ENCODE data around the gene ZIC2. TPM values are rescaled to one million over a fixed set of nuclear protein-coding genes. Genes with fewer than 3 reads are reported as not detected.

Gene ZIC2
- total RNA-seq, 1 donor from 2014 or later: 129 TPM

DNA sequence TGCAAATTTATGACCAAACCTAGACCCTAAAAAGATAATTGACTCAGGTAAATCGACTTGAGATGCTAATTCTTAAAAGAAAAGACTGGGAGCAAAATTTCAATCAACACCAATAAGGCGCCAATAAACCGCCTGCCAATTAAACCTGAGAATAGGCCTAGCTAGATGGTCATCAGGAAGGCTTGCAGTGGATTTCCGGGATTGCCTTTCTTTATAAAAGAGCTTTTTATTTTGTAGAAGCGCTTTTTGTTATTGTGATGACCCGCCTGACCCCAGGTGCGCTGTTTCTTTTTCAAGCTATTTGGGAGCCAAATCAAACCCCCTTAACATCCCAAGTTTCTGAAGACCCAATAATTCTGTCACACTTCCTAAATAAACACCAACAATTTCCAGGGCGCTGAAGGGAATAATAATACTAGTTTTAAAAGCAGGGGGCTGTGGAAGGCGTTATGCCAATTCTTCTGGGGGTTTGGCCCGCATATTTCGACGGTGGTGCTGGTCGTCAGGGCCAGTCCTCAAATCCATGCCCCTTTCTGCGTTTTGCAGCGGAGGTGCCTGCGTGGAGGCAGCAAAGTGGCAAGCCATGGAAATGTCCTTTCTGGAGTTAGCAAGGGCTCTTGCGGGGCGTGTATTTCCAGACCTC, 7.2 kb upstream of the ZIC2 start:
- TF ChIP-seq, protein P1, sequence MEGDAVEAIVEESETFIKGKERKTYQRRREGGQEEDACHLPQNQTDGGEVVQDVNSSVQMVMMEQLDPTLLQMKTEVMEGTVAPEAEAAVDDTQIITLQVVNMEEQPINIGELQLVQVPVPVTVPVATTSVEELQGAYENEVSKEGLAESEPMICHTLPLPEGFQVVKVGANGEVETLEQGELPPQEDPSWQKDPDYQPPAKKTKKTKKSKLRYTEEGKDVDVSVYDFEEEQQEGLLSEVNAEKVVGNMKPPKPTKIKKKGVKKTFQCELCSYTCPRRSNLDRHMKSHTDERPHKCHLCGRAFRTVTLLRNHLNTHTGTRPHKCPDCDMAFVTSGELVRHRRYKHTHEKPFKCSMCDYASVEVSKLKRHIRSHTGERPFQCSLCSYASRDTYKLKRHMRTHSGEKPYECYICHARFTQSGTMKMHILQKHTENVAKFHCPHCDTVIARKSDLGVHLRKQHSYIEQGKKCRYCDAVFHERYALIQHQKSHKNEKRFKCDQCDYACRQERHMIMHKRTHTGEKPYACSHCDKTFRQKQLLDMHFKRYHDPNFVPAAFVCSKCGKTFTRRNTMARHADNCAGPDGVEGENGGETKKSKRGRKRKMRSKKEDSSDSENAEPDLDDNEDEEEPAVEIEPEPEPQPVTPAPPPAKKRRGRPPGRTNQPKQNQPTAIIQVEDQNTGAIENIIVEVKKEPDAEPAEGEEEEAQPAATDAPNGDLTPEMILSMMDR (conservative IDR thresholded peaks at IDR 0.05): no peak
- Mint-ChIP-seq H3K4me3 (peak overlapping the region; percentile 15), H3K27ac (no peak overlapping the region), H3K9me3 (peaks cover 5% of the 10 kb centered on the region), H3K27me3 (peaks cover 88% of the 10 kb centered on the region), H3K36me3 (peaks cover 8% of the 10 kb centered on the region), H3K4me1 (ENCODE audit: unreplicated experiment) (no peaks in the 10 kb centered on the region)
- DNase-seq (ENCODE audit: extremely low spot score, unreplicated experiment): no peak

DNA sequence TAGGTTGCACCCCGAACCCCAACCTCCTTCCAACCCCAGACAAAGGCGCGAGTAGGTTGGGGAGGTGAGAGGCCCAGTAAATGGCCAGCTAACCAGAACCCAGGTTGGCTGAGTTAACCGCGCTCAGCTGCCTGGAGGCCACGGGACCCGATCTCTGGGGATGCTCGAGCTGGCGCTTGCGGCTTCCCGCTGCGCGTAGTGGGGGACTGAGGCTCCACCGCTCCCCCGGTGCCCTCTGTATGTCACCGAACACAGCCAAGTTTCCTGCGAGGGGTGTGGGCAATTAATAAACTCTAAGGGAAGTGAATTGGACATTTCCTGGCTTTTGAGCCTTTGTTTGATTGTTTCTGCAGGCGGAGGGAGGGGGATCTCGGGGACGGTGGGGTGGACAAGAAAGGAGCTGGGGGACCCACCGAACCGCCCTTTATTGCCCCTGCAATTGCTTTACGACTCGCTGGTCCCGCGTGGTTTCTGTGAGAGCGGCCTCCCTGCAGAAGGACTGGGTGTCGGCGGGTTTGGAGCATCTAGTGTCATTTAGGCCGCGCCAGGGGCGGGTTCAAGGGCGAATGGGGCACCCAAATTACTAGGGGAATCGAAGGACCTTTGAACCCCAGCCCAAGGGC, 6.5 kb upstream of the ZIC2 start:
- peaks cover 8% of the 10 kb centered on the region for H3K36me3 Mint-ChIP-seq
- DNase-seq (ENCODE audit: extremely low spot score, unreplicated experiment): no peak
- H3K27ac Mint-ChIP-seq: no peak overlapping the region
- no peaks in the 10 kb centered on the region for H3K4me1 Mint-ChIP-seq (ENCODE audit: unreplicated experiment)
- TF ChIP-seq, protein P1 (conservative IDR thresholded peaks at IDR 0.05): no peak
- H3K9me3 Mint-ChIP-seq: peaks cover 5% of the 10 kb centered on the region
- peaks cover 87% of the 10 kb centered on the region for H3K27me3 Mint-ChIP-seq
- no peak overlapping the region for H3K4me3 Mint-ChIP-seq

DNA sequence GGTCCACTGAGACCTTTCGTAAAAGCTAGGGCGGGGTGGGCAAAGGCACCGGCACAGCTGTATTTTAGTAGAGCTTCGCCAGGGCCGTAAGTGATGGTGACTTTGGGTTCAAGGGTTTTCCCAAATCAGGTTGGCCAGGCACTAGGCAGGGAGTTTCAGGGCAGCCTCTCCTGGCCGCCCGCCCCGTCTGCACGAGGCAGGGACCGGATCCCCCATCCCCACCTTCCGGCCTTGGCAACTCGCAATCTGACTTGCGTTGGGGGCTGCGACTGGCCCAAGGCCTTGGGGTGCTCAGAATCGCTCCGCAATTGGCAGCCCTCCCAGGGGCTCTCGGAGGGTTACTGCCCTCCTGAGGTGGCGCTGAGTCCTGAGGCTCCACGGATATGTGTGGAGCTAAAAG, 6.0 kb upstream of the ZIC2 start:
- H3K9me3 Mint-ChIP-seq: peaks cover 5% of the 10 kb centered on the region
- H3K27me3 Mint-ChIP-seq: peaks cover 85% of the 10 kb centered on the region
- no peak overlapping the region for H3K27ac Mint-ChIP-seq
- no peak overlapping the region for H3K4me3 Mint-ChIP-seq
- TF ChIP-seq, protein P1 (conservative IDR thresholded peaks at IDR 0.05): no peak
- no peaks in the 10 kb centered on the region for H3K4me1 Mint-ChIP-seq (ENCODE audit: unreplicated experiment)
- peak; percentile 67 for DNase-seq (ENCODE audit: extremely low spot score, unreplicated experiment)
- peaks cover 8% of the 10 kb centered on the region for H3K36me3 Mint-ChIP-seq

DNA sequence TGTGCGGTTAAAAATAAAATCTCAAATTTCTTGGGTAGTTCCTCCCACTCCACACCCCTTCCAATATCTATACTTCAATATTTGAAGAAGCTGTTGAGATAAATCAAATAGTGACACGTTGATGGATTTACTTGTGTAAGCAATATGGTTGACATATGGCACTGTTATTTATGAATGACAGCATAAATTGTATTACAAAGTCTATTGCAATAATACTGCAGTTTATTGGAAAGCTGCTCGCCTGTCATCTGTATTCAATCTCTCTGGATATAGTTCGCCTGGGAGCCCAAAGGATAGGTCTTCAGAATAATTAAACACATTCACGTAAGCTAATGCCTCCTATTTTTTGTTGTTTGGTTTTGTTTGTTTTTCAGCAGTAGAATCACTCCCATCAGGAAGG, 5.0 kb upstream of the ZIC2 start:
- Mint-ChIP-seq H3K9me3 (peaks cover 5% of the 10 kb centered on the region), H3K4me1 (ENCODE audit: unreplicated experiment) (no peaks in the 10 kb centered on the region), H3K27me3 (peaks cover 82% of the 10 kb centered on the region), H3K27ac (peak overlapping the region; percentile 76), H3K36me3 (peaks cover 8% of the 10 kb centered on the region), H3K4me3 (no peak overlapping the region)
- TF ChIP-seq, protein P1 (conservative IDR thresholded peaks at IDR 0.05): no peak
- no peak for DNase-seq (ENCODE audit: extremely low spot score, unreplicated experiment)

DNA sequence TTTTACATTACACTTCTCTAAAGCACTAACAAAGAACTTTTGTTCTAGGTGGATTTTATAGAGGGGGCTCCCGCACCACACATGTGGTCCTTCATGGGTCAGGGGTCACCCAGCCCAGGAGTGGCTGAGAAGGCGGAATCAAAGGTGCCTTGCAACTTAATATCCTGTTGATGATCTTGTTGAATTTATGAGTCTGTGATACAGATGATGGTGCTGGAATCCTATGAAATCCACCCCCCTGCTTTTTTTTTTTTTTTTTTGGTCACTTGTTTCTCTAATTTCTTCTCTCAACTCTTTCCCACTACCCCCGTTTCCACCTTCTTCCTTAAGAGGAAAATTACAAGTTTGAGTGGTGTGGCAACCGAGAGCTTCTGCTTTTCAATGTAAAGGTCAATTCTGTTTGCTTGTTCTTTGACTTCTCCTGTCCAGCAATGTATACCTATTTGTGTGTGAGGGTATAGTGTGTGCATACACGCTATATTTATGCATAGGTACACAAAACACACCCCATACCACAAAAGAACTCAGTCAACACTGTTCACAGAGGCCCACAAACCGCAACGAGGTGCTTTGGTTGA, 4.2 kb upstream of the ZIC2 start:
- DNase-seq (ENCODE audit: extremely low spot score, unreplicated experiment): no peak
- Mint-ChIP-seq H3K4me3 (peak overlapping the region; percentile 79), H3K4me1 (ENCODE audit: unreplicated experiment) (no peaks in the 10 kb centered on the region), H3K27me3 (peaks cover 74% of the 10 kb centered on the region), H3K9me3 (peaks cover 5% of the 10 kb centered on the region), H3K27ac (peak overlapping the region; percentile 76), H3K36me3 (peaks cover 8% of the 10 kb centered on the region)
- TF ChIP-seq, protein P1 (conservative IDR thresholded peaks at IDR 0.05): no peak
